PC-3 (cell line): ENCODE results near the gene IER3.

ENCODE experiments used
- CTCF ChIP-seq: fragments of 300-600 bp; sonication (generic); conservative IDR thresholded peaks from 2 replicates; pipeline ENCODE4 v1.5.1; 2017; ENCODE audit warnings: antibody characterized with exemption, low read depth, mild to moderate bottlenecking, low read length
- EZH2 ChIP-seq: fragments of 300-600 bp; sonication (generic); IDR thresholded peaks from one replicate; pipeline ENCODE4 v1.6.1; 2017; ENCODE audit warnings: antibody characterized with exemption, mild to moderate bottlenecking, low read length; ENCODE audit not compliant: unreplicated experiment
- EZH2phosphoT487 ChIP-seq: fragments of 300-600 bp; sonication (generic); IDR thresholded peaks from 2 replicates; pipeline ENCODE4 v1.6.1; 2018; ENCODE audit warnings: mild to moderate bottlenecking, antibody characterized with exemption, low read length, borderline replicate concordance

DNA sequence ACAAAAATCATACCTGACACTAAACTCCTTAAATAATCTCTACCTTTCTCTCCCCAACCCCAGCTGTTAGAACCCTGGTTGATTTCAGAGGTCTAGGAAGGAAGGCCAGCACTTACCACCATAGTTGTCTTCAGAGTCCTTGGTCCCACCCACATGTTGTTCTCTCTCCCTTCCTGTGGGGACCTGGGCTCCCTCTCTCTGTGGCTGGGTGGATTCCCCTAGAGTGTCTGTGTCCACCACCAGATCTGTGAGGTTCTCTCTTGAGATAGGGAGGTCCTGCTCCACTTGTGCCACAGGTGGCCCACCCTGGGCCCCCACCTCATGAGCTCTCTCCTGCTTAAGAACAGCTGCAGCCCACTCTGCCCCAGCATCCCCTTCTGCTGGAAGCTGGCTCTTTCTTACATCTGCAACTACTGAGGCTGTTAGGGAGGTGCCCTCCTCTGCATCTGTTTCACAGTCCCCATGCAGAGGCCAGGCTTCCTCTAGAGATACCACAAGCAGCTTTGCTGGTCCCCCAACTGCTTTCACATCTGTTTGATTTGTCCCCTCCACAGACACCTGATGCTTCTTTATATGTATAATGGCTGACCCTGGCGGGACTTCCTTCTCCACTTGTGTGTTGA is 32.5 kb downstream of the IER3 start:
- TF ChIP-seq CTCF (no peak), EZH2 (no peak), EZH2phosphoT487 (no peak)
